Stimulated activated CD8-positive, alpha-beta memory T cell treated with anti-CD3 and anti-CD28 coated beads, Interleukin-12 subunit alpha, Interleukin-12 subunit beta, amount 100 ng/mL, for 24 hours (primary cell): ENCODE data around the gene OR51Q1.

ENCODE experiments used
- DNase-seq: peaks from one replicate; pipeline ENCODE4 v3.0.0-alpha.2; 2020; ENCODE audit errors: extremely low read depth

OR51Q1 gene, protein sequence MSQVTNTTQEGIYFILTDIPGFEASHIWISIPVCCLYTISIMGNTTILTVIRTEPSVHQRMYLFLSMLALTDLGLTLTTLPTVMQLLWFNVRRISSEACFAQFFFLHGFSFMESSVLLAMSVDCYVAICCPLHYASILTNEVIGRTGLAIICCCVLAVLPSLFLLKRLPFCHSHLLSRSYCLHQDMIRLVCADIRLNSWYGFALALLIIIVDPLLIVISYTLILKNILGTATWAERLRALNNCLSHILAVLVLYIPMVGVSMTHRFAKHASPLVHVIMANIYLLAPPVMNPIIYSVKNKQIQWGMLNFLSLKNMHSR

DNA sequence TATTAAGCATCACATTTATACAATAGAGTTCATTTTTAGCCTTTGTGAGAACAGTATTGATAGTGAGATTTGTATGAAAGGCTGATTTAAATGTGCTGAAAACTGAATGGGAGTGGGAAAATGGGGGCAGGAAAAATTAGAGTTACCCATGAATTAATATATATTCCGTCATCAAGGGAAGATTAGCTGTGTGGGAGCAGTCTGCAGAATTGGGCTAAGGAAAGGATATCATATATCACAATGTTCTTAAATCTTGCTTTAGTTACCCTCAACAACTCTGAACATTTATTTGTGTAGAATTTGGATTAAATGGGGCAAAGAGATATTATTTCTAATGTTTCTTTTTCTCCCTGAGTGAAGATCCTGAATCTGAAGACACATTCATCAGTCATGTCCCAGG, at the start of gene OR51Q1:
TSS of gene OR51Q1 (plus strand) at position 301 of the 400 bp plus-strand sequence. CDS start at position 391, 90 bp downstream.
- no peak for DNase-seq

- no peak for DNase-seq
Observed at GRCh38 chr11:5380740-5381342, 41.1 kb upstream of the OR51Q1 start.

- DNase-seq: no peak
Observed at GRCh38 chr11:5383576-5383975, 38.3 kb upstream of the OR51Q1 start, which contains the start of gene OR51M1. Gene OR51M1, plus strand, starts transcription at chr11:5383812. Its CDS starts 5,587 bp downstream, at chr11:5389399.

DNA sequence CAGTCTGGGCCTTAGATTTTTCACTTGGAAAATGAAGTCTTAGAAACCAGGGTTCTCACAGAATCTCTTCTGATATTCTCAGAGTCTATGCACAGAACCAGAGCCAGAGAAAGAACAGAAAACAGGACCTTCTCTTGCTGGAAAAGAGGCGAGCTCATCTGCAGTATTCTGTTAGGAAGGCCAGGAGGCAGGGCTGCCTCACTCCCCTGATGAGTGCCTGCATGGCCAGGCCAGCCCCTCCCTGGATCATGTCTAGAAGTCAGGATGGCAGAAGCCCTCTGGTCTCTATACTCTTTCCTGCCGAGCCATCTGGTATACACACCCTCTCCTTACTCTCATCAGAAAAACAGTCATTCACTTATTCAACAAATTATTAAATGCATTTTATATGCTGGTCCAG, 37.6 kb upstream of the OR51Q1 start:
- no peak for DNase-seq

- DNase-seq: no peak
Observed at GRCh38 chr11:5390210-5390609, 31.7 kb upstream of the OR51Q1 start.

GRCh38 chr11:5394091-5394490, 27.8 kb upstream of the OR51Q1 start:
- no peak for DNase-seq

- no peak for DNase-seq
Observed at GRCh38 chr11:5398936-5399335, 23.0 kb upstream of the OR51Q1 start.

GRCh38 chr11:5405173-5405572, 16.7 kb upstream of the OR51Q1 start:
- DNase-seq: no peak

GRCh38 chr11:5420993-5421392, 918 bp upstream of the OR51Q1 start:
- DNase-seq: no peak

DNA sequence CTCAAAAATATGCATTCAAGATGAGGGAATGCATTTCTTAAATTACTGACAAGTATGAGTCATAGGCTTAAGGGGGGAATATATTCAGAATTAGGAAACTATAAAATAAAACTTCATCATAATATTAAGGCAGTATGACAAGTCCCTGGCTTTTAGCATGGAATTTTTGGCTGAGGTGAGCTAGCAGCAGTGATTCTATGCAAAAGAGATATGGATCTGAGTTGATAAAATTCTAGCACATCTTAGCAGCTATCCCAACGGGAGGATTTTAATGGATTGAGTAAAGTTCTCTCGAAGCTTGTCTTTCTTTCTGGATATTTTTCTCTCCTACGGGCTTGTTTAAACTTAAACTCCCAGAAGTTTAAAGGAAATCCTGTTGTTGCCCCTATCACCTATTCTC, 1.2 kb downstream of the OR51Q1 start:
- no peak for DNase-seq

DNA sequence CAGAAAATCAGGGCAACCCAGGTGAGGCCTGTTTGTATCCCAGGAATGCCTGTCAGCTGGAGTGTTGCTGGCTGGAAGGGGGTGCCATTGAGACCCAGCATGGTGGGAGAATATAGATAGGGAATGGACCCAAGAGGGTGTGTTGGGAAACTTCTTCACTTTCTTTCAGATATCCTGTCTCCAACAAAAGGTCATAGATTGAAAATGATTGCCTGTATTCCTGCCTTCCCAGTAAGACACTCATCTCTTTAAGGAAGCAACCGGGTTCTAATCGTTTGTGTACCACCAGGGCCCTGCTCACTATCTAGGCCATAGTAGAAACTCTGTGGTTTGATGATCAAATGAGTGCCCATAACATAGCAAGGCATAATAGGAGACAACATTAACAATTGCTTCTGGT, 19.5 kb downstream of the OR51Q1 start, which contains the start of gene OR51I1:
TSS of gene OR51I1 (minus strand) at position 101 of the 400 bp plus-strand sequence. CDS start at position 101, 0 bp downstream.
- no peak for DNase-seq

GRCh38 chr11:5443835-5444393, 22.0 kb downstream of the OR51Q1 start:
- DNase-seq: no peak

- no peak for DNase-seq
Observed at GRCh38 chr11:5449023-5449422, 27.1 kb downstream of the OR51Q1 start, which contains the start of gene OR51I2. Gene OR51I2, plus strand, starts transcription at chr11:5449323. Its CDS starts 4,166 bp downstream, at chr11:5453489.

GRCh38 chr11:5449432-5449831, 27.5 kb downstream of the OR51Q1 start:
- DNase-seq: no peak

DNA sequence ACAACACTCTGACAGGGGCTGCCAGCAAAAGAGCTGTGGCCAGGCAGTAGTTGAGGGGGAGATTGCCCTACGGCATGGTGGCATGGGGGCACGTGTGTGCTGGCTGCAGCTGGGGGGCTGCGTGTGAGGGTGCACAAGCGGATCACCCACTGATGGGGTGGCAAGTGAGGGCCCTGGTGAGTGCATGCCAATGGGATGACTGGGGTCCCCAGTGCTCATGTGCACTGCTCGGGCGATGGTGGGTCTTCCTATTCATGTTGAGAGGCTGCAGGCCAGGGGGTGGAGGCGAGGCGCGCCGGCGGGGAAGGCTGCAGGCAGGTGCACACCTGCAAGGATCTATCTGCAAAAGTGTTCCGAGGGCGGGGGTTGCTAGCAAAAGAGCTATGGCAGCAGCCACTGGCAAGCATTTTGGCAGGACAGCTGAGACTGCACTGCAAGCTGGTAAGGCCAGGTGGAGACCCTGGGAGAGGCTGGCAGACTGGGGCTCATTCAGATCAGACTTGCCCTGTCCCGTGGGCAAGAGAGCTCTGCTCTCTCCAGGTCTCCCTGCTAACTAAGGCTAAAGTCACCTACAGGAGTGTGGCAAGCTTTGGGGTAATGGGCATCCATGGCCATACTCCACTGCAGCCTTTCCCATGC, 39.2 kb downstream of the OR51Q1 start:
- DNase-seq: no peak

DNA sequence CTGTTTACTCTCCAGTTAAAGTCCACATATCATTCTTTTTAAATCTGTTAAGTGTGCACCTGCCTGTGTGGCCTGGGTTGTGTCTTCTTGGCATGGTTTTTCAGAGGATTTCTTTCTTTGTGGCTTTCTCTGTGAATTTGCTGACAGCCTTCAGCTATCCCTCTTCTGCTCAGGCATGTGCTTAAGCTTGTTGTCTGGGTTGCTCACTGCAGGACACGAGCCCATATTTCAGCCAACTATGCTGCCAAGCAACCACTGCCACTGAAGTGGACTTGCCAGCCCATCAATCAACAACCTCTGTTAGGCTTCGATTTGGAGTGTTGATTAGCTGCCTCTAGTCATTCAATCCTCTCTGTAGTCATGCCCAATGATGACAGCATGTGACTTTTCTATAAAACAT, 45.6 kb downstream of the OR51Q1 start:
- DNase-seq: no peak
